ENCODE results near the gene KRT33A.

DNA sequence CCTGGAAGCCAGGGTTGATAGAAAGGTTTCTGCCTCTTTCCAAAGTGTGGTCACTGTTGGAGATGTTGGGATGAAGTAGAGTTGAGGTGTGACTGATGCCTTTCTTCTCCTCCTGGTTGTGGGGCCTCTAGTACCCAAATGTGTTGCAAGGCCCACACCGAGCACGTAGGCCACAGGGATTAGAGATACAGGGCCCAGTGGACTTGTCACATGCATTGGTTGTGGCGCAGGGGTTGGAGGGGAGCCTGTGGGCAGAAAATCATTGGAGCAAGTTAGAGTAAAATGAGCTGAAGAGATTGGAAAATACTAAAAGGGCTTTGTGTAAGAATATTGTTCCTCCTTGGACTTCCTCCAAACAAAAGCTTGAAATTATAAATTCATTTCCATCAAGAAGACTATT is 4.6 kb downstream of the KRT33A start:
- TF ChIP-seq POLR2A (IDR thresholded peaks at IDR 0.05; ENCODE audit: low read depth, low read length) (no peak), PAX5 (IDR thresholded peaks at IDR 0.05; ENCODE audit: insufficient read depth, low read length, severe bottlenecking) (no peak), TAF1 (IDR thresholded peaks at IDR 0.05; ENCODE audit: low read depth, low read length) (no peak)

All from GM12891 (cell line).